Prostate gland (tissue), 2 donors: ENCODE data around the gene ZNF740.

ENCODE experiments used
- CTCF ChIP-seq, 4 experiments: fragments of 200-600 bp in 2 of 4; fragments of 450-650 bp in 2 of 4; sonication (generic) in 2 of 4; IDR thresholded peaks; 1 replicate in 3 of 4; 2 replicates in 1 of 4; pipeline ENCODE4 v1.5.1; 2016 to 2019; ENCODE audit warnings: antibody characterized with exemption in 4 of 4, mild to moderate bottlenecking in 2 of 4, moderate library complexity in 2 of 4
- POLR2A ChIP-seq: fragments of 450-650 bp; IDR thresholded peaks from one replicate; pipeline ENCODE4 v1.6.1; 2016; ENCODE audit warnings: antibody characterized with exemption, mild to moderate bottlenecking
- POLR2AphosphoS5 ChIP-seq: sonication (generic); formaldehyde crosslinking; IDR thresholded peaks from one replicate; pipeline ENCODE4 v1.6.1; 2017; ENCODE audit warnings: antibody characterized with exemption

- no peak for TF ChIP-seq POLR2A
- TF ChIP-seq CTCF (IDR thresholded peaks at IDR 0.05) = no peak
- no peak for TF ChIP-seq POLR2AphosphoS5
Observed at GRCh38 chr12:53212931-53213330, 32.4 kb downstream of the ZNF740 start.
